Right hindlimb (tissue), 1 donor: ENCODE measurements around the gene DOHH.
A peak's percentile ranks its signal among the peaks of the same experiment; 100 is the strongest.
"Not testable (repeated sequence)": the region's sequence is repeated elsewhere in the genome, so short reads cannot be mapped to it uniquely, and the experiment has no call there.

Experiments used
- DNase-seq: peaks from one replicate; pipeline ENCODE4 v3.0.0-alpha.2; 2018

DOHH gene

DNA sequence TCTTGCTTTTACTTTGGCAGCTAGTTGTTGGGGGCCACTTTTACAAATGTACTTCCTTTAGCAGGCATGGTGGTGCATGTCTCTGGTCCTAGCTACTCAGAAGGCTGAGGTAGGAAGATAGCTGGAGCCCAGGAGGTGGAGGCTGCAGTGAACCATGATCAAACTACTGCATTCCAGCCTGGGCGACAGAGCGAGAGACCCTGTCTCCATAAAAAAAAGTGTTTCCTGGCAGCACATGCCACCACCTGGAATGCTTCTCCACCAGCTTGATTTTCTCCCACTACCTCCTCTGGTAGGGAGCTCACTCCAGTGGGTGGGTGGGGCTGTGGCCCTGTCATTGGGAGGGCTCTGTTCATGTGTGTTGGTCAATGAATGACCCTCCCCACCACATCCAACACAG, 18.2 kb upstream of the DOHH start:
- no peak for DNase-seq

DNA sequence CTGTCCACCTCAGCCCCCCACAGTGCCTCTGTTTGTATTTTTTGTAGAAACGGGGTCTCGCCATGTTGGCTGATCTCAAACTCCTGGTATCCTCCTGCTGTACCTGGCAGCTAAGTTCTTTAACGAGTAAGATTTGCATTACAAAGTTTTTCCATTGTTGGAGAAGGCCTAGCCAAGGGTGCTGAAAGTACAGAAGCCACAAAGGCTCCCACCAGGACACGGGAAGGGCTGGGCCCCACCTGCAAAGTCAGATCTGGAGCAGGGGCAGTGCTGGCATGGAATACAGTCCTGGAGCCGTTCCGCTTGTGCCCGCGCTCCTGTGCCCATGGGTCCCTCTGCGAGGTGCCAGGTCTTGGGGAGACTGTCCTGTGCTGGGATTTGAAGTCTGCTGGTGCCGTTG, 17.8 kb upstream of the DOHH start:
- no peak for DNase-seq

DNA sequence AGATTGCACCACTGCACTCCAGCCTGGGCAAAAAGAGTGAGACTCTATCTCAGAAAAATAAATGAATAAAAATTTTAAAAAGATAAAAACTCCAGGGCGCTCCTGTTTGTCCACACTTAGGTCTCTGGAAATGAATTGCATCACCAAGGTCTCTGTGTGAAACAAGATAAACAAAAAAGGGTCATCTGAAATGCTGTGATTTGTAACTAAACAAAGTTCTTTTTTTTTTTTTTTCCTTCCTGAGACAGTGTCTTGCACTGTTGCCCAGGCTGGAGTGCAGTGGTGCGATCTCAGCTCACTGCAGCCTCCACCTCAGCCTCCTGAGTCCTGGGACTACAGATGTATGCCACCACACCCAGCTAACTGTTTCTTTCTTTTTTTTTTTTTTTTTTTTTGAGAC, 17.2 kb upstream of the DOHH start:
- DNase-seq = no peak

DNA sequence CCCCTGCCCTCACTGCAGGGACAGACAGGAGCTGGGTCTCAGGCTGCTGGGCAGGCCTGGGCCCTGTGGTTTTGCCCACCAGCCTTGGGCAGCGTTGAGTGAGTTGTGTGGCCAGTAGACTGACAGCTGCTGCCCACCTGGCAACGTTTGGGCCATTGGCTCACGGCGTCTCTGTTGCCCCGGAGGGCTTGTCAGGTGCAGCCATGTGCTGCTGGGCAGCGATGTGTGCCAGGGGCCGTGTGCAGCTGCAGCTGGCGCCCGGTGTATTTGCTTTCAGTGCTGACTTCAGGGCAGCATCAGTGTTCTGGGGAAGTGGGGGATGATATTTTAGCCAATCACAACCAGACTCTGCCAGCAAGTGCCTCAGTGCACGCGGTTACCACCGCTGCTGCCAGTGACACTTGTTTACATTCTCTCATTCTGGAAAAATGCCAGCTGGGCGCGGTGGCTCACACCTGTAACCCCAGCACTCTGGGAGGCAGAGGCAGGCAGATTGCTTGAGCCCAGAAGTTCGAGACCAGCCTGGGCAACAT, 16.3 kb upstream of the DOHH start:
- DNase-seq = no peak

DNA sequence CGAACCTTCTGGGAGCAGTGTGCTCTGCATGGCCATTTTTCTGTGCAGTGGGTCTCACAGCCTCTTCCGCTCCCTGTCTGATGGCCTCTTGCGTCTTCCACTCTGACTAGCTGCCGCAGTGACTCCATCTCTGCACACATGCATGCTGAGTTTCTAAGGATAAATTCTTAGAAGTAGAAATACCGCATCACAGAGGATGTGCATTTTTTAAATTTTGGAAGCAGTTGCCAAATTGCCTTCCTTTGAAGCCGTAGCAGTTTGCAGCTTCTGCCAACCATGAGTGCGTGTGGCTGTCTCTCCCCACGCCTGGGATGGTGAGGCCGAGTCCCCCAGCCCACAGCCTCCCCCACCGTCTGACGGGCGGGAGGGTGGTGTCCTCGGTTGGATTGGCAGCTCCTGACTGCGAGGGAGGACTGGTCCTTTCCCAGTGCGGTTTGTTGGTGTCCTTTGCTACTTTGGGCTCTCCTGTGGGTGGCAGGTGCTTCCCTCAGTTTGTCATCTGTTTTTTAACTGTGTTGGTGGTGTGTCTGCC, 15.5 kb upstream of the DOHH start:
- no peak for DNase-seq

DNA sequence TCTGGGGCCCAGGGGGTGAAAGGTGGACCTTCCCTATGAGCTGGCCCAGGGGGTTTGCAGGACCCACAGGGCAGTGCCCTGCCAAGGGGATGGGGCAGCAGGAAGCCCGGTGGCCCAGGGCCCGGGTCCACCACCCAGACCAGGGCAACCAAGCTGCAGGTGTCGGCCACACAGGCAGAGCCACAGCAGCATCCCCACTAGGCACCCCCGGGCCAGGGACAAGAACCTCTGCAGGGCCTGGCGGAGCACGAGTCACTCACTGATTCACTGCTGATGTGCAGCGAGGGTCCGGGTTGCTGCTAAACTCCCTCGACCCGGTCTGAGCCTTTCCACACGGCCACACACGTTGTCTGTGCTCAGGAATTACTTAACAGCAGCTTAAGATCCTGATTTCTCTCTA, 14.5 kb upstream of the DOHH start:
- DNase-seq = no peak

DNA sequence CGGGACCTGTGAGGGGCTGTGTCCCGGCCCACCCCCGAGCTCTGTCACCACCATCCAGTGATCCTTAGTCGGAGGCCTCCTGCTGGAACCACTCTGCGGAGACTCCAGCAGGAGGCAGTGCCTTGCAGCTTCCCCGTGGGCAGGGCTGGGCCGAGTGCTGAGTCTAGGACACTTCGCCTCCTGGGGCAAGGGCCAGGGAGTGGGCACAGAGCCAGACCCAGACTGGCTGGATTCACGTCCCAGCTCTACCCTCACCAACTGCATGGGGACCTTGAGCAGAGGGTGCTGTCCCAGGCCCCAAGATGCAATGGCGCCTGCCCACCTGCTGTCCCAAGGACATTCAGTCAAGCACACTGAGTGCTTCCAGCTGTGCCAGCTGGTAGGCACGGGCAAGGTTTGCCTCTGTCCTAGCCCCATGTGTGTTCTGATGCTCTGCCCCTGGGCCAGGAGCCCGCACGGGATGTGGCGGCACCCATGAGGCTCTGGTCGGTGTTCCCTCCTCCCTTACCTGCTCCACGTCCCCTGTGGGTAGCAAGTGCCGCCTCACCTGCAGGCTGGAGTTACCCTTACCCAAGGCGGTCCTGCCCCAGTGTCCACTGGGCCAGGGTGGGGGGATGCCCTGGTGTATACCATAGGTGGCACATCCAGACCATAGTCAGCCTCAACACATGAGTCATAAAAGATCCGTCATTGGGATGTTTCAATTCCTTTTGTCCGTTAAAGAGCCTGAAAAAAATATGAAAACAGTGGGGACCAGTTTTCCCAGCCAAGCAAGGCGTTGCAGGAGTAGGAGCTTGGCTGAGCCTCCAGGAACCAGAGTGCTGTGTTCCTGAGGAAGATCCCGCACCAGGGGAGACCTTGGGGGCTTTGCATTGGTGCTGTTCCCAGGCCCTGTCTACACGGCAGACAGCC, 13.0 kb upstream of the DOHH start:
- no peak for DNase-seq

DNA sequence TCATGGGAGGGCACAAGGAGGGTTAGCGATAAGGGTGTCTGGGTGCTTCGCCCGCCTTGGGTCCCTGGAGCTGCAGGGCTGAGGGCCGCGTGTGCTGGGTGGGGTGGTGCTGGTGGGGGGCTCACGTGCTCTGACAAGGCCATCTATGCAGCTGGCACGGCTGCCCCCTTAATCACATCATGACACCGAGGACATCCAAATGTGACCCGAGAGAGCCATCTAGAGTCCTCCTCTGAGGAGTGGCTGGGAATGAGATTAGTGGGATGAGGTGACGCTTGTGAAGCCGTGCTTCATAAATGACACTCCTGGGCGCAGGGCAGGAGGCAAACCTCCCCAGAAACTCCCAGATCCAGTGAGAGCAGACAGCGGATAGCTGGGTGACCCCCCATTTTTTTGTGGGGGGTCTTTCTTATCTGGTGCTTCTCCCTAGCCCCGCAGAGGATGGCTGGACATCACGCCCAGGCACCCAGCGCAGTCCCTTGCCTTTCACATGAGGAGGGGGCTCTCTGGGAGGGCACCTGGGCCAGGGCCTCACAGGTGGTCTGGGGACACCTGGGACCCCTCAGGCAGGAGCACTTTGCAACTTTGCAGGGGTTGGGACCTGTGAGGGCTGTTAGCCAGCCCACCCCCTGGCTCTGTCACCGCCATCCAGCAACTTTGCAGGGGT, 12.2 kb upstream of the DOHH start:
- no peak for DNase-seq

DNA sequence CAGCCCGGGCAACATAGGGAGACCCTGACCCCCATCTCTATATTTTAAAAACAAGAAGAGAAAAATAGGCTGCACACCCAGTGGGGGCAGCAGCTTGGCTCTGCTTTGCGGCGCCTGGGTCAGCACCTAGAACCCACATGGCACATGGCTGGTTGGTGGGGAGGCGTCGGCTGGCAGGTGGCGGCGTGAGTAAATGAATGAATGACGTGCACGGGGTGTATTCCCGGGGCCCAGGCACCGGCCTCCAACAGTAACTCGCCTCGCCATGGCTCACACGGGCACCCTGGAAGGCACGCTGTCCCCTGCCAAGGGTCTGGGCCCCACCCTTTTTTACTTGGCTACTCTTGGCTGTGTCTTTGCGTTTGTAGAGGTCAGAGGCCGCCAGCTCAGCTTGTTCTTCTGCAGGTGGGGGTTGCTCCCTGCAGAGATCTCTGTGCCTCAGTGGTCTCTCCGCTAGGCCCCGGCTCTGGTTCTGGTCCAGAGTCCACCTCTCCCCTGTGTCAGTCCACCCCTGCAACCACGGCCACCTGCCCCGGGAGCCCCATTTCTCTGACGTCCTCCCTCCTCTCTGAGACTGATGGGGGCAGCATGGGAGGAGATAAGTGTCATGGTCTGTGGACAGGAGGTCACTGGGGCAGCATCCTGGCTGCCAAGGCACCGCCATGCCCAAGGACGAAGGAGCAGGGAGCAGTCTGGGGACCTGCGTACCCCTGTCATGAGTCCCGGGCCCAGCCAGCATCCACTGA, 11.2 kb upstream of the DOHH start:
- no peak for DNase-seq

DNA sequence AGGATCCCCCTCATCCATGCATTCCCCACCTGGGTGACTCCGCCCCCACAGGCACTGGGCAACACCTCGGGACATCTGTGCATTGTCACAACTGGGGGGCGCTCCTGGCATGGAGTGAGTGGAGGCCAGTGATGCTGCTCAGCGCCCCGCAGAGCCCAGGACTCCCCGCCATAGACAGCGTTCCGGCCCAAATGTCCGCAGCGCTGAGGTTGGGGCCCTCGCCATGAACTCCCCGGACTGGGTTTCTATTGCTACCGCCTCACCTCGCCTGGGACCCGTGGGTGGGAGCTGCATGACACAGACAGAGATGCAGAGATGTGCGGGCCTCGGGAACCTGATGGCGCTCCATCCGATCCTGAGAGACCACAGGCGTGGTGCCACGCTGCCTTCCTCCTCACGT, 10.3 kb upstream of the DOHH start:
- no peak for DNase-seq

DNA sequence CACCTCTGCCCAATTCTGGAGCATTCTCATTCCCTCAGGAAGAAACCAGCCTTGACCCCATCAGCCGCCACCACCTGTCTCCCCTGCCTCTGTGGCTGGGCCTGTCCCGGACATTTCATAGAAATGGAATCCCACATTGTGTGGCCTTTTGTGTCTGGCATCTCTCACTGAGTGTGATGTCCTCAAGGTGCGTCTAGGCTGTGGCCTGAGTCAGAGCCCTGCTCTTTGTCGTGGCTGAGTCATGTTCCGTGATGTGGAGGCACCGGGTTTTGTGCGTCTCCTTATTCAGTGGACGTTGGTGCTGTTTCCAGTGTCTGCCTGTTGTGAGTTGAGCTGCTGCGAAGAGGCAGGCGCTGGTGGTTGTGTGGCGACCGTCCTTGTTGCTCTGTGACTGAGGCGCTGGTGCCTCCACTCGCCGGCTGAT, 9.1 kb upstream of the DOHH start:
- DNase-seq = no peak

DNA sequence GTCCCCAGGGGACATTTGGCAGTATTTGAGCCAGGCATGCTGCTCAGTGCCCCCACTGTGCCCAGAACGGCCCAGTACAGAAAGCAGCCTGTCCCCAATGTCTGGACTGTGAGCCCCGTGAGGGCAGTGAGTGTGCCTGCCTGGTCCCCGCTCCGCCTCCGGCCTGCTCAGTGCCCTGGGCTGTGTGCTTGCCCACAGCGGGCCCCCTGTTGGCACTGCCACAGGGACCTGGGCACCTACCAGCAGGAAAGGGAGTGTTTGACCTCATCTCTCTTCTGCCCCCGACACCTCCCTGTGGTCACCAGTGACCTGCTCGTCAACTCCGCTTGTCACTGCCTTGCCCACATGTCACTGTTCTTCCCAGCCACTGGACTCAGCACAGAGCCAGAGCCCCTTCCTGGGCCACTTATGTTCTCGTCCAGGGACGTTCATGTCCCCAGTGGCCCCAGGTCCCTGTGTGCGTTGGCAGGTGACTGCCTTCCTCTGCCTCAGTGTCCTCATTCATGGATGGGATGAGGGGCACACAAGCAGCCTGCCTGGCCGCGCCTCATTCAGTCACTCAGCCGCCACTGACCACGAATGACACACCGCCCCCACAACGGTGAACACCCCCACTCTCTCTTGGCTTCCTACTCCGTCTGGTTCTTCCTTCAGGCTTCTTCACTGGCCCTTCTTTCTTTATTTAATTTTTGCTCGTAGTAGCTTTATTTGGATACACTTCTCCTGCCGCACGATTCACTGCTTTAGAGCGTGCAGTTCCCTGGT, 8.5 kb upstream of the DOHH start:
- no peak for DNase-seq

DNA sequence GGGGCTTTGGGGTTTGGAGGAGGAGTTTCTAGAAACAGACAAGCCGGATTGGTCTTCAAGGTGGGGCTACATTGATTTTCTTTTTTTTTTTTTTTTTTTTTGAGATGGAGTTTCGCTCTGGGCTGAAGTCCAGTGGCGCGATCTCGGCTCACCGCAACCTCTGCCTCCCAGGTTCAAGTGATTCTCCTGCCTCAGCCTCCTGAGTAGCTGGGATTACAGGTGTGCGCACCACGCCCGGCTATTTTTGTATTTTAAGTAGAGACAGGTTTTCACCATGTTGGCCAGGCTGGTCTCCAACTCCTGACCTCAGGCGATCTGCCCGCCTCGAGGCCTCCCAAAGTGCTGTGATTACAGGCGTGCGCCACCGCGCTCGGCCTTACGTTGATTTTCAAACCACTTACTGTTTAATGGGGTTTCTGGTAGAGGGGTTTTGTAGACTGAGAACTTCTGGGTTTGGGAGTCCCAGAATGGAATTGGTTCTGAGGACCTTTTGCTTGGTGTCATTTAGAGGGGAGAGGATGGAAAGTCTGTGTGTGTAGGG, 7.7 kb upstream of the DOHH start:
- DNase-seq = not testable (repeated sequence)

DNA sequence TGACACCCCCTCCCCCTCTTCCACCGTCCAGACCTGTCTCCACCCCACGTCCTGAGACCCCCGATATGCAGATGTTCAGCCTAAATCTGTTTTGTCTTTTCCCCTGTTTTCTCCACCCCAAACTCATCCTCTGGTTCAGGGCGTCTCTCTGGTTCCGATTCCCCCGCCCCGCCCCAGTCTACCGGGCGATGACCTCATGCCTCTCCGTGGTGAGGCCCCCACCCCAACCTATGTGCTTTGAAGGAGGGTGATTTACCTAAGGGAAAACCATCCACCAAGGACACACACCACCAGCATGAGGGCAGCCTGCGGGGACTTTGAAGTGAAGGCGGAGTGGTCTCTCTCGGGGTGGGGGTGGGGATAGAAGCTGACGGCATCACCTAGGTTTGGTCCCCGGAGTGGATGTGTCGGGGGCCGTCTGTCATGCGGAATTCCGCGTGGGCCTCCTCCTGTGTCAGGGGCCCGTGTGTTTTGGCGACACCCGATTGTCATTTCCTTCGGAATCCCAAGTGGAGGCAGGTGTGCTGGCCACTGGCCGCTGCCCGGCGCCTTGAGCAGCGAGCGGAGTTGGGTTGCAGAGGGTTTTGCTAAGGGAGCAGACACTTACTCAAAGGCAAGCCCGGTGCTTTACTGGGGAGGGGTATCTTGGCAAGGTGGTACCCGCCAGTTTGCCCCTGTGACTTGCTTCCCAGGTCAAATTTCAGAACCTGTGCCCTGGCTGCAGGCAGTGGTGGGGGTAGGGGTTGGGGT, 7.1 kb upstream of the DOHH start:
- peak; percentile 46 for DNase-seq

DNA sequence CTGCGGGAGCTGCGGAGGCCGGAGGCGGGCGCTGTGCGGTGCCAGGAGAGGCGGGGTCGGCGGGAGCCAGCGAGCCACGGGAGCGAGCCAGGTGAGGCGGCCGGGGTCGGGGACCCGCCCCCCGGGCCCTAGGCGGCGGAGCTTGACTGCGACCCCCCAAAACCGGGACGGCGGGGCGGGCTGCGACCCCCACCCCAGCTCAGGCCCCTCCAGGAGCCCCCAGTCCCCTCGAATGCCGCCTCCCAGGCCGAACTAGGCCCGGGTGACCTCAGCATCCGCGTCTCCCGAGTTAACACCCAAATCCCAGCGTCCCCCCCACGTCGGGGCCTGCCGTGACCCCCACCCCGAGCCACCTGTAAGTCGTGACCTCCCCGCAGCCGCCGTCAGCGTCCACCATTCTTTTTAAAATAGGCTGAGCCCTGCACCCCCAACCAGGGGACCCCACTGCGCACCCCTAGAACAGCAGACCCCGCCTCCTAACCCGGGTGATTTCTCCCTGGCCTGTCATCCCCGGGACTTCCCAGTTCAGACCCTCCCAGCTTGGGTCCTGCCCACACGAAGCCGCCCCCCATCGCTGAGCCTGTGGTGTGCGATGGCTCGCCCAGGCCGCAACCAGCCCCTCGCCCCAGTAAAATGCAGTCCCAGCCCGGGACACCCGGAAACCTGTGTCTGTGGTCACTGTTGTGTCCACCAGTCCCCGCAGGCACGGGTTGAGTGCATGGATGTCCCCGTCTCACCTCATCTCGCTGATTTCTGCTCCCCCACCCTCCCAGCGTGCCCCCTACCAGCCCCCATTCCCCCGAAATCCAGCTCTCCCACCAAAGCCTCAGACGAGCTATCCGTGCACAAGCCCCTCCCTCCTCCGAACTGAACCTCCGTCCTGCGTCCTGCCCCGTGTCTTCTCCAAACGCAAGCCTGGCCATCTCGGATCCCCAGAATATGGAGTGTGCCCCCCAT, 6.2 kb upstream of the DOHH start:
- DNase-seq = peak; percentile 57

DNA sequence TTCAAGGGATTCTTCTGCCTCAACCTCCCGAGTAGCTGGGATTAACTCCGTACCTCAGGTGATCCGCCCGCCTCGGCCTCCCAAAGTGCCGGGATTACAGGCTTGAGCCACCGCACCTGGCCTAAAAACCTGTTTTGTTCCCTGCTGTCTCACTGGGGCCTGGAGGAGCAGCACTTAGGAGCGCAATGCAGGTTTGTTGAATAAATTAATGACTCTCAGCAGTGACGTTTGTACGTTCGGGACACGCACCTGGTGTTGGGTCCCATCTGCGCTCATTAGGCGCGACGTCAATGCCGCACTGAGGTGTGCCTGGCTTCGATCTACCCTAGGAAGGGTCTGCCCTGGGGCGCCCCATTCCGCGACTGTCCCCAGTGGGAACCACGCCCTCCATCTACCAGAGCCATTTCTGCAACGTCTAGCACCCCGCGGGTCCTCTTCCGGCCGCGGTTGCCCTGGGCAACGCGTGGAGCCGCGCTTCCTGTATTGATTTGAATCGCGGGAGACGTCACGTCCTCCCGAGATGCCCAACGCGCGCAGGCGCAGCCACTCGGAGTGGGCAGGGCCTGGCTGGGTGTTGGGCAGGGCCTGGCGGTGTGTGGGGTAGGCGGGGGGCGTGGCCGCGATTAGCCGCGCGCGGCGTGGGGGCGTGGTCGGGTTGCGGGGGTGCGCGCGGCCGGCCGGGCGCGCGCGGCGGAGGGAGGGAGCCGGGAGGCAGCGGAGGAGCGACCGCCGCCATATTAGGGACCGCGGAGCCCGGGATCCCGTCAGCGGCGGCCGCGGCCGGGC, 5.3 kb upstream of the DOHH start, which contains the start of gene FZR1:
Gene FZR1, plus strand, starts transcription at position 714 of the 786 bp plus-strand sequence. CDS start 16,679 bp downstream, outside the sequence.
- DNase-seq = peak; percentile 100

DNA sequence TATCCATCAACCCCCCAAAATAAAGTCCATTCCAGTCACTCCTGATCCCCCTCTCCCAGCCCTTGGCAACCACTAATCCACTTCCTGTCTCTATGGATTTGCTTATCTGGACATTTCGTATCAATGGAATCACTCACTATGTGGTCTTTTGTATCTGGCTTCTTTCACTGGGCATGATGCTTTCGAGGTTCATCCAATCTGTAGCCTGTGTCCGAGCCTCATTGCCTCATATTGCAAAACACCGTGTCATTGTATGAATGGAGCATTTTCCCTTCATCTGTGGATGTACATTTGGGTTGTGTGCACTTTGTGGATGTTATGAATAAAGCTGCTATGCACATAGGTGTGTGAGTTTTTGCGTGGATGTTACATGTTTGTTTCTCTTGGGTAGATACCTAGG, 4.3 kb upstream of the DOHH start:
- DNase-seq = no peak

DNA sequence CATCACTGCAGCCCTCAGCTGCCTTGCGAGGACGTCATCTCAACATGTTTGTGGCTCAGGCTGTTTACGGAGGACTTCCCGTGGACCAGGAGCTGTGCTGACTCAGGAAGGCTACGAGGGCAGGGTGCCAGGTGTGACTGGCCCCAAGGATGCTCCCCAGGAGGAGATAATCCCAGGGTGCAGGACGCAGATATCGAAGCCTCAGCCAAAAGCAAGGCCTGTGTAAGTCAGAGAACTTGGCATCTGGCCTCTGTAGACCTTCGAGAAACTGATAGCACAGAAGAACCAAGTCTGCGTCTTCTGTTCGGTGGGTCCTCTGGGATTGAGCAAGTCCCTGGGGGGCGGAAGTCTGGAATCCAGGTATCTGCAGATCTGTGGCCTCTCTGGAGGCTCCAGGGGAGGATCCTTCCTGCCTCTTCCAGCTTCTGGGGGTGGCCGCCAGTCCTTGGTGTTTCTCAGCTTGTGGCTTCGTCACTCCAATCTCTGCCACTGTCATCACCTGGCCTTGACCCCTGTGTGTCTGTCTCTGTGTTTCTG, 2.6 kb upstream of the DOHH start:
- no peak for DNase-seq

DNA sequence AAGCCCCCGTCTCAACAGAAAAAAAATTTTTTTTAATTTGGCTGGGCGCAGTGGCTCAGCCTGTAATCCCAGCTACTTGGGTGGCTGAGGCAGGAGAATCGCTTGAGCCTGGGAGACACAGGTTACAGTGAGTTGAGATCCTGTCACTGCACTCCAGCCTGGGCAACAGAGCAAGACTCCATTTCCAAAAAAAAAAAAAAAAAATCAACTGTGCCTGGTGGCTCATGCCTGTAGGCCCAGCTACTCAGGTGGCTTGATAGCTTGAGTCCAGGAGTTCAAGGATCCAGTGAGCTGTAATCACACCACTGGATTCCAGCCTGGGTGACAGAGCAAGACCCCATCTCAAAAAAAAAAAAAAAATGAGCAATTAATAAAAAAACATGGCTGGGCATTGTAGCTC, 1.3 kb upstream of the DOHH start:
- DNase-seq = no peak
